Suprapubic skin (tissue), 4 donors: ENCODE data around the gene SMYD3.

ENCODE experiments used
- CTCF ChIP-seq, 2 donors: fragments of 200-600 bp in 1 of 2; fragments of 450-650 bp in 1 of 2; sonication (generic) in 1 of 2; IDR thresholded peaks; one replicate each; pipeline ENCODE4 v1.5.1; 2016 to 2019; ENCODE audit warnings: antibody characterized with exemption in 2 of 2, mild to moderate bottlenecking in 1 of 2, moderate library complexity in 1 of 2
- EP300 ChIP-seq: sonication (generic); formaldehyde crosslinking; IDR thresholded peaks from one replicate; pipeline ENCODE4 v1.6.1; 2017; ENCODE audit warnings: antibody characterized with exemption
- POLR2A ChIP-seq, 2 donors: fragments of 450-650 bp; IDR thresholded peaks; one replicate each; pipeline ENCODE4 v1.6.1; 2017; ENCODE audit warnings: antibody characterized with exemption in 2 of 2, mild to moderate bottlenecking in 2 of 2, moderate library complexity in 2 of 2
- POLR2AphosphoS5 ChIP-seq, 3 donors: sonication (generic); formaldehyde crosslinking; IDR thresholded peaks; one replicate each; pipeline ENCODE4 v1.6.1; 2017; ENCODE audit warnings: antibody characterized with exemption in 3 of 3

GRCh38 chr1:246199086-246199645, 307.9 kb downstream of the SMYD3 start:
- no peak for TF ChIP-seq CTCF (IDR thresholded peaks at IDR 0.05)
- TF ChIP-seq EP300, result no peak
- TF ChIP-seq POLR2A (IDR thresholded peaks at IDR 0.05), result no peak
- no peak for TF ChIP-seq POLR2AphosphoS5 (IDR thresholded peaks at IDR 0.05)
